HT-29 (cell line): ENCODE data around the gene ZNF83. TPM values are rescaled to one million over a fixed set of nuclear protein-coding genes. Genes with fewer than 3 reads are reported as not detected.
"Not testable (repeated sequence)": the region's sequence is repeated elsewhere in the genome, so short reads cannot be mapped to it uniquely, and the experiment has no call there.

Experiments
- DNase-seq: peaks from one replicate; pipeline ENCODE4 v3.0.0-alpha.2; 2015; ENCODE audit warnings: low spot score
- total RNA-seq: library from RNA; depleted of rRNA; stranded (reverse); fragments of >200 nt; shearing (Covaris generic); gene quantifications from 2 replicates; pipeline ENCODE4 v1.2.3, GENCODE V29; 2014

The ZNF83 gene
- total RNA-seq, 1 experiment from 2014 or later: 5.7 TPM

DNA sequence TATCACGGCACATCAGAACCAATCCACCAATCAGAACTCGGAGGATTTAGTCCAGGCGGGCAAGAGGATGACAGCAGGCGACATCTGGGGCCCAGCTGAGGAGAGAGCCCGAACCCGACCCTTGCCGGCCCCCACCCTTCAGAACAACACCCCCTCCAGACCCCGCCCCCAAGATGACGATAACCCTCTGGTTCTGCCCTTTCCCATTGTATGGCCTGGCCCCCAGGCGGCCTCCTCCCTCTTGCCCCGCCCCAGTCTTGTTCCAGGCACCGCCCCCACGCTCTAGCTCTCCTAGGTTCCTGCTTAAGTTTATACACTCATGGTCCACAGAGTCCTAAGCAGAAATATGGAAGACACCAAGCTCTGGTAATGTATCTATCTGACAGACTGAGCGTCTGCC is 2.8 kb upstream of the ZNF83 start:
- DNase-seq: no peak

DNA sequence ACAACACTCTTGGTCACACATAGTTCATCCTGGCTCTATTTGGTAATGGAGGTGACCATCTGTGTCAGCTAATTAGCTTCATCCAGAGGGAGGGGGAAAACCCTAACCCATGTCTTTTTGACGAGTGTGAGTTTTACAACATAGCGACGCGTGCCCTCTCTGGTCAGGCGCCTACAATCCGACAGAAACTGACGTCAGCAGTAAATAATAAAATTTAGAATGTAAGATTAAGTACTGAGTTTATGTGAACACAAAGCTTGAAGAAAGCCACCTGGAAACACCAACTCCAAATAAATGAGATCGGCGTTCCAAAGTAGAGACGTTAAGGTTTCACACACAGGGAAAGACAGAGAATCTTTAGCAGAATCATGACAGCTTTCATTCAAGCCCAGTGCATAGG is 1.8 kb upstream of the ZNF83 start:
- no peak for DNase-seq

DNA sequence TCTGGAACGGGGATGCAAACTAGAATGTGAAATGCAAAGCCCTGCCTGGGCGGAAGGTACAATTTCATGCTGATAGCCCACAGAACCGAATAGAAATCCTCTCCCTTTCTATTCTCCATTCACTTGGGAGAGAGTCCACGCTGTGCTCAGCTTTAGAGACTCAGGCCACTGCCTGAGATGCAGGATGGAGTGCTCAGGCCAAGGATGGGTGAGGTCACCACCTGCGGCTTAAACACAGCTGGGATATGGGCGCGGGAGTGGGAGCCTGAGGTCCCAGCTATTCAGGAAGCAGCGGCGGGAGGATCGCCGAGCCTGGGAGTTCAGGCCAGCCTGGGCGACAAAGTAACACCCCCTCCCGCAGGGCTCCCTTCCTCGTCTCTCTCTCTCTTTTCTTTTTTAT is 446 bp upstream of the ZNF83 start:
- no peak for DNase-seq

DNA sequence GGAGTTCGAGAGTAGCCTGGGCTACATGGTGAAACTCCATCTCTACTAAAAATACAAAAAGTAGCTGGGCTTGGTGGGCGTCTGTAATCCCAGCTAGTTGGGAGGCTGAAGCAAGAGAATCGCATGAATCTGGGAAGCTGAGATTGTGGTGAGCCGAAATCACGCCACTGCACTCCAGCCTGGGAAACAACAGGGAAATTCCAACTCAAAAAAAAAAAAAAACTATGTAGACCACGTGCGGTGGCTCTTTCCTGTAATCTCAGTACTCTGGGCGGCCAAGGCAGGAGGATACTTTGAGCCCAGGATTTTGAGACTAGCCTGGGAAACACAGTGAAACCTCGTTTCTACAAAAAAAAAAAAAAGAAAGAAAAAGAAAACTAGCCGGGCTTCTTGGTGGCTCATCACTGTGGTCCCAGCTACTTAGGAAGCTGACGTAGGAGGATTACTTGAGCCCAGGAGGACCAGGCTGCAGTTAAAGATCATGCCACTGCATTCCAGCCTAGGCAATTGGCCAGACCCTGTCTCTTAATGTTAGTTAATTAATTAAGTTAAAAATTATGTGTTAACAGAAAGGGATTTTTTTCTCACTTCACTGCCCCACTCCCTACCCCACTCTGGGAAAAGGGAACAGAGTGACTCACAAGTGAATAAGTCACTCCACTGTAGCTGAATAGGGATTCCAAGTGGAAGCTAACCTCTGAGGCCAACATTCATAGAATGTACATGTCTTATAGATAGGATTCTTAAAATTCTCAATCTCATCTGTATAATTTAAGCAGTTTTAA is 2.2 kb downstream of the ZNF83 start:
- DNase-seq: no peak

DNA sequence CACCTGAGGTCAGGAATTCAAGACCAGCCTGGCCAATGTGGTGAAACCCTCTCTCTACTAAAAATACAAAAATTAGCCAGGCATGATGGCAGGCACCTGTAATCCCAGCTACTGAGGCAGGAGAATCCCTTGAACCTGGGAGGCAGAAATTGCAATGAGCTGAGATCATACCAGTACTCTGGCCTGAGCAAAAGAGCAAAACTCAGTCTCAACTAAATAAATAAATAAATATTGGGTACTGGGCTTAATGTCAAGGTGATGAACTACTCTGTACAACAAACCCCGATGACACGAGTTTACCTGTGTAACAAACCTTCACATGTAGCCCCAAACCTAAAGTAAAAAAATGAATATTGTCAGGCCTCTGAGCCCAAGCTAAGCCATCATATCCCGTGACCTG is 10.7 kb downstream of the ZNF83 start:
- not testable (repeated sequence) for DNase-seq

DNA sequence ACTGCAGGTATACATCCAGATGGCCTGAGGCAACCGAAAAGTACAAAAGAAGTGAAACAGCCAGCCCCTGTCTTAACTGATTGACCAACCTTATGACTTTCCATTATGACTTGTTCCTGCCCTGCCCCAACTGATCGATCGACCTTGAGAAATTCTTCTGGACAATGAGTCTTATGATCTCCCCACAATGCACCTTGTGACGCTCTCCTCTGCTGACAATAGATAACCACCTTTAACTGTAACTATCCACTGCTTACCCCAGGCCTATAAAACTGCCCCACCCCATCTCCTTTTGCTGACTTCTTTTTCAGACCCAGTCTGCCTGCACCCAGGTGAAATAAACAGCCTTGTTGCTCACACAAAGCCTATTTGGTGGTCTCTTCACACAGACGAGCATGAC is 11.2 kb downstream of the ZNF83 start:
- no peak for DNase-seq

DNA sequence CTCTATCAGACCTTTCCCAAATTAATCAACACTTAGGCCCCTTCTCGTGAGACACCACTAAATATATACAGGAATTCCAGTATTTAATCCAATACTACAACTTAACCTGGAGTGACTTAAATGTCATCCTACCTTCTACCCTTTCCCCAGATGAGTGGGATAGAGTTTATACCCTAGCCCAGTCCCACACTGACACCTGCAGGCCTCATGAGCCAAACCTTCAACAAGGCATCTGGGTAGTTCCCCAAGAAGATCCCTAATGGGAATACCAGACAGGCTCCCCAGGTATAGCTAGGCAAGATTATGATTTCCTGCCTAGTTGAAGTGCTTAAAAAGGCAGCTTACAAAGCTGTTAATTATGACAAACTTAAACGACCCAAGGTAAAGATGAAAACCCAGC is 15.9 kb downstream of the ZNF83 start:
- DNase-seq: no peak

DNA sequence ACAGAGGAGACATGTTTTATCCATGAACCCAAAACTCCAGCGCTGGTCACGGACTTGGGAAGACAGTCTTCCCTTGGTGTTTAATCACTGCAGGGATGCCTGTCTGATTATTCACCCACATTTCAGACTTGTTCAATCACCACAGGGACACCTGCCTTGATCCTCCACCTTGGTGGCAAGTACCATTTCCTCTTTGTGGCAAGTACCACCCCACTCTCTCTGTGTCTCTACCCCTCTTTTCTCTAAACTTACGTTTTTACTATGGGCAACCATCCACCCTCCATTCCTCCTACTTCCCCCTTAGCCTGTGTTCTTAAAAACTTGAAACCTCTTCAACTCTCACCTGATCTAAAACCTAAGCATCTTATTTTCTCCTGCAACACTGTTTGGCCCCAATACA is 16.8 kb downstream of the ZNF83 start:
- DNase-seq: no peak

DNA sequence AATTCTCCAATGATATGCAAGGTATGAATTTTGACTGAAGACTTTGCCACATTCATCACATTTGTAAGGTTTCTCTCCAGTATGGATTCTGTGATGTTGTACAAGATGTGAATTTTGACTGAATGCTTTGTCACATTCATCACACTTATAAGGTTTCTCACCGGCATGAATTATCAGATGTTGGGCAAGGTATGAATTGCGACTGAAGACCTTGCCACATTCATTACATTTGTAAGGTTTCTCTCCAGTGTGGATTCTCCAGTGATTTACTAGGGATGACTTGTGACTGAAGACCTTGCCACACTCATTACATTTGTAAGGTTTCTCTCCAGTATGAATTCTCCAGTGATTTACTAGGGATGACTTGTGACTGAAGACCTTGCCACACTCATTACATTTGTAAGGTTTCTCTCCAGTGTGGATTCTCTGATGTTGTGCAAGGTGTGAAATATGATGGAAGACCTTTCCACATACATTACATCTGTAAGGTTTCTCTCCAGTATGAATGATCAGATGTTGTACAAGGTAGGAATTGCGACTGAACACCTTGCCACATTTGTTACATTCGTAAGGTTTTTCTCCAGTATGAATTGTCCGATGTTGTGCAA is 24.8 kb downstream of the ZNF83 start:
- DNase-seq: no peak

DNA sequence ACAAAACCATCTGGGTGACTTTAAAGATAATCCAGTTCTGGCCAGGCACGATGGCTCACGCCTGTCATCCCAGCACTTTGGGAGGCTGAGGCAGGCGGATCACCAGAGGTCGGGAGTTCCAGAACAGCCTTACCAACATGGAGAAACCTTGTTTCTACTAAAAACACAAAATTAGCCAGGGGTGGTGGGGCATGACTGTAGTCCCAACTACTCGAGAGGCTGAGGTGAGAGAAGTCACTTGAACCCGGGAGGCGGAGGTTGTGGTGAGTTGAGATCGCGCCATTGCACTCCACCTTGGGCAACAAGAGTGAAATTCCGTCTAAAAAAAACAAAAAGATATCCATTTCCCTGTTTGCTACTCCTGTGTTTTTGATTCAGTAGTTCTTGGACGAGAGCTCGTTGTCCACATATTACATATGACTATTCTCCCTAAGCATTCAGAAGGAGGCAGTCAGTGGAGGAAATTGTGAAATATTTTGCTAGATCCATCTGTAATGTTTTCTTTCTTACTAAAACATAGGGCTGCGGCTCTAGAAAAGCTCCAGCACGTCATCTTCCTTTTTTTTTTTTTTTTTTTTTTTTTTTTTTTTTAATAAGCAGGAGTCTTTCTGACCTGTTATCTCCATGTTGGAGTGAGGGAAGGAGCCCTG is 34.5 kb downstream of the ZNF83 start:
- DNase-seq: no peak

DNA sequence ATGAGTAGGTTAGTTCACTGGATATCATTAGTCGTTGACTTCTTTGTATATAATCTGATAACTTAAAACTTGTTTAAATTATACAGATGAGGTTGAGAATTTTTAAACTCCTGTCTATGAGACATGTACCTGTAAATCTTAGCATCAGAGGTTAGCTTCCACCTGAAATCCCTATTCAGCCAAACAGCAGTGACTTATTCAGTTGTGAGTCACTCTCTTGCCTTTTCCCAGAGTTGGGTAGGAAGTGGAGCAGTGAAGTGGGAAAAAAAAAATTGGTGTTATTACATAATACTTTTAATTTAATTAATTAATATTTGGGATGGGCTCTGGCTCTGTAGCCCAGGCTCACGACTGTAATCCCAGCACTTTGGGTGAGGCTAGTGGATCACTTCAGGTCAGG is 35.2 kb downstream of the ZNF83 start:
- no peak for DNase-seq

DNA sequence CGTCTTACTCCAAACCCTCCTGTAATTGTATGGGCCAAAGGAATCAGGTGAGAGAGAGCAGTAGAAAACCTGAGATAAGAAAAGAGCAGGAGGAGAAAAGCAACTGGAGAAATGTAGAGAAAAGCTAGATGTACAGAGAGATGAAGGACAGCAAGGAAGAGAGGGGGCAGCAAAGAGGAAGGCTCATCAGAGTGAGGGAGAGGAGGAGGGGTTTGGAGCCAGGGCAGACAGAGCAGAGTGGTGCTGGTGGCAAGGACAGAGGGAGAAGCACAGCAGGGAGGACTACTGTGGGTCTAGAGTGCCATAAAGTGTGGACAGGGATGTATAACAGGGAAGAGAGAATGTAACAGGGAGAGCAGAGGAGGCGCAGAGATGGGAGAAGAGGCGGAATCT is 36.2 kb downstream of the ZNF83 start:
- DNase-seq: not testable (repeated sequence)

DNA sequence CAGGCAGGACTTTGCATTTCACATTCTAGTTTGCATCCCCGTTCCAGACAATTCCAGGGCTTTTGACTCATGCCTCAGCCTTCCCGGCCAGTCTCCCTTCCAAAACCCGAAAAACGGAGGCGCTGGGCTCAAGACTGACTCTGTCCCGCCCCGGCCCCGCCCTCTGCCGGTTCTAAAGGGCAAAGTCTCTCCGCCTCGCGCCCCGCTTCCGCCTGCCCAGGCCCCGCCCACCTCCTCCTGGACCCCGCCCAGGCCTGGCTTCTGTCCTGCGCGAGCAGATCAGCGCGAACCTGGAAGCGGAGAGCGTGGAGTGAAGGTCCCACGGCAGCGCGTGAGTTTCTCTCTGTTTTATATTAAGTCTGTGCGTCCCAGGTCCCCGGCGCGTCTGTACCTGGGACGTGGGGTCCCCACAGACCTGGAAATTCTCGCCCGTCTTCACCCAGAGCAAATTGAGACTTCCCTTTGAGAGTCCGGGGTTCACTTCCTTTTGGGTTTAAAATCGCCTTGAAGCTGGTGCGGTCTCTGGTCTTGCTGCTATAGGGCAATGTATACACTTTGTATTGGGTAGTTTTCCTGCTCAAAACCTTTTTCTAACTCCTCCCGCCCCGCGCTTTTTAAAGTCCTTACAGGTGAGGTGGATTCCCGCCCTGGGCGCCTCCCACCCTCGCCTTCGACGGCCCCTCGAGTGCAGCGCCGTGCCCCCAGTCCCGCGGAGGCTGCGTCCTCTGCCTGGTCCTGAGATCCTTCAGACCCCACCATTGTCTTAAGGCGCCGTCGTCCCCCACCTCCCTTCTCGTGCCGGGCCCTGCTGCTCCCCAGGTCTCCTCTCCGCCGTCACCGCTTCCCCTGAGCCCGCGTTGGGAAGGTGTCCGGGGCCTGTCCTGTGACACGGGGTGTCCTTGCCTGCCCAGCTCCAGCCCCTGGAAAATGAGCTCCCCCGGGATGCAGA is 36.9 kb downstream of the ZNF83 start:
- peak; percentile 86 for DNase-seq

DNA sequence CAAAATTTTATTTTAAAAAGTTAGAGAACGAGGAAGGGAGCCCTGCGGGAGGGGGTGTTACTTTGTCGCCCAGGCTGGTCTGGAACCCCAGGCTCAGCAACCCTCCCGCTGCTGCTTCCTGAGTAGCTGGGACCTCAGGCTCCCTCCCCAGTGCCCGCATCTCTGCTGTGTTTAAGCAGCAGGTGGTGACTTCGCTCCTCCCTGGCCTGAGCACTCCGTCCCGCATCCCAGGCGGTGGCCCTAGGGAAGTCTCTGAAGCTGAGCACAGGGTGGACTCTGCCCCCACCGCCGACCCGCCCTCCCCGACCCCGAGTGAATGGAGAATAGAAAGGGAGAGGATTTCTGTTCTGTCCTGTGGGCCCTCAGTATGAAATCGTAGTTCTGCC is 37.5 kb downstream of the ZNF83 start:
- DNase-seq: no peak

DNA sequence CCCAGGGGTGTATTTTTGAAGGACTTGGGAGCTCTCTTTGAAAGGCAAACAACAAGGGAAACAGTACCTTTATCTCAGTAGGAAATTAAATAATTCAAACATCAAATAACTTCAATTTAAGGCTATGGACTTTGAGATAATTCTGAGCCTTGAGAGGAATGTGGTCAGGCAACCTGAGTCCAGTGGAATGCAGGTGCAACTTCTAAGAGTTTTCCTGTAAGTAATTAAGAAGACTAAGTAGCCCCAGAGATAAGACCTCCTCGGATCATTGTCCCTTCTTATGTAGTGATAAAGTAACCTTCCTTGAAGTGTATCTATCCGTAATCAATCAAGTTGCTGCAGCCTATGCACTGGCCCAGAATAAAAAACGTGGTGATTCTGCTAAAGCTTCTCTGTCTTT is 38.9 kb downstream of the ZNF83 start:
- DNase-seq: no peak

DNA sequence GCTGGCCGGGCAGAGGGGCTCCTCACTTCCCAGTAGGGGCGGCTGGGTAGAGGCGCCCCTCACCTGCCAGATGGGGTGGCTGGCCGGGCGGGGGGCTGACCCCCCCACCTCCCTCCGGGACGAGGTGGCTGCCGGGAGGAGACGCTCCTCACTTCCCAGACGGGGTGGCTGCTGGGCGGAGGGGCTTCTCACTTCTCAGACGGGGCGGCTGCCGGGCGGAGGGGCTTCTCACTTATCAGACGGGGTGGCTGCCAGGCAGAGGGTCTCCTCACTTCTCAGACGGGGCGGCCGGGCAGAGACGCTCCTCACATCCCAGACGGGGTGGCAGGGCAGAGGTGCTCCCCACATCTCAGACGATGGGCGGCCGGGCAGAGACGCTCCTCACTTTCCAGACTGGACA is 44.7 kb downstream of the ZNF83 start:
- not testable (repeated sequence) for DNase-seq

DNA sequence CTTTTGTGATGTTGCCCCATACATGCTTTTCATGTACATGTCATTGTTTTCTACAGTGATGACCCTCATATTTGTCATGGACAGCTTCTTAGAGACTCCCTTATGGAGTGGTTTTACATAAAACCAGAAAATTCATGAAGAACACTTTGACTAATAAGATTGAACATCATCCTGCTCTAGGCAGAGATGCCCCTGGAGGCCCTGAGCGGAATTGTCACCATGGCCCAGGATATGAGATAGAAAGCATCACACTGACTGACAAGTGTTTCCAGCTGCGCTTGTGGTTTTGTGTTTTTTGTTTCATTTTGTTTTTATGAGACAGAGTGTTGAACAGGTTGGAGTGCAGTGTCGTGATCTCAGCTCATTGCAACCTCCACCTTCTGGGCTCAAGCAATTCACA is 45.9 kb downstream of the ZNF83 start:
- no peak for DNase-seq

DNA sequence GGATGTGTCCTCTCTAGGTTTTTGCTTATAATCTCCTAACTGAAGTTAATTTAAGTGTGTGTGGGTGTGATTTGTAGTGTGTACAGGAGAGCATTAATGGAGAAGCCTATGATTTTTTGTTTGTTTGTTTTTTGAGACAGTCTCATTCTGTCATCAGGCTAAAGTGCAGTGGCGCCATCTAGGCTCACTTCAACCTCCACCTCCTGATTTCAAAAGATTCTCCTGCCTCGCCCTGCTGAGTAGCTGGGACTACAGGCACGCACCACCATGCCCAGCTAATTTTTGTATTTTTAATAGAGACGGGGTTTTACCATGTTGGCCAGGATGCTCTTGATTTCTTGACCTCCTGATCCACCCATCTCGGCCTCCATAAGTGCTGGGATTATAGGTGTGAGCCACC is 47.4 kb downstream of the ZNF83 start:
- DNase-seq: no peak

DNA sequence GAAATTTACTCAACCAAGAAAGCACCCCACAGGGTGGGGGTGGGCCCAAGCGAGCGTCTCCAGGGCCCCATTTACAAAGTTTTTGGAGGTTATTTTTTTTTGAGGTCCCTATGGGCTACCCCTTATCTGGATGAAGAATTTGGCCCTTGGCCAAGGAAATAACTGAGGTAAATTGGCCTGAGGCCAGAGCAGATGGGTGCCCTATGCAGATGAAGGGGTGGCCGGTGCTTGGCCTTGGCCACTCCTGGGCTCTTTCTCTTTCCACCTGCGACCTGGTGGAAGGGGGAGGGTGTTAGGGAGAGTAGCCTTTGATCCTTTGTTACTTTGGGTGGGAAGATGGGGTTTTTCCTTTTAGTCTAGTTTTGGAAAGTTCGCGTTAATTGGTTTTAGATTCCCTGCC is 52.6 kb downstream of the ZNF83 start:
- no peak for DNase-seq

DNA sequence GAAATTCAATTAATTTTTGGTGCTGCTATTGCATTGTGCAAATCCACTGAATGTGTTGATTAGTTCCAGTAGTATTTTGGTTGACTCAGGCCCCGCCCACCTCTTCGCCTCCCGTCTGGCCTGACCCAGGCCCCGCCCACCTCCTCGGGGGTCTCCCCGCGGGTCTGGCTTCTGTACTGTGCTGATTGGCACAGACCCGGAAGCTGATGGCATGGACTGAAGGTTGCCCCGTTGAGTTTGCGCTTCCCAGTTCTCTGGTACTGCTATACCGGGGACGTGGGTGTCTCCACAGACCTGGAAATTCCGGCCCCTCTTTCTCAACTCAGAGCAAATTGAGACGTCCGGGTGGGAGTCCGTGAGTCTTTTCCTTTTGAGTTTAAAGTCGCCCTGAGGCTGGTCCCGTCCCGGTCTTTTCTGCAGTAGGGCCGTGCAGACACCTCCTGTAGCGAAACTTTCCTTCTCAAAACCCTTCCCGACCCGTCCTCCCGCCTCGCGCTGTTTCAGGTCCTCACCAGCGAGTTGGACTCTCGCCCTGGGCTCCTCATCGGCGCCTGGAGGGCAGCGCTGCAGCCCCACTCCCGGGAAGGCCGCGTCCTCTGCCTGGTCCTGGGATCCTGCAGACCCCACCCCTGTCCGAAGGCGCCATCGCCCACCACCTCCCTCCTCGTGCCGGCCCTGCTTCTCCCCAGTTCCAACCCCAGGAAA is 53.3 kb downstream of the ZNF83 start:
- DNase-seq: no peak
